Activated CD4-positive, alpha-beta T cell treated with anti-CD3 and anti-CD28 coated beads, Interleukin-2, amount 50 U/mL, for 1 hour (primary cell): ENCODE data around the gene ARHGAP20.
"Not testable (repeated sequence)": the region's sequence is repeated elsewhere in the genome, so short reads cannot be mapped to it uniquely, and the experiment has no call there.

Experiments
- DNase-seq: peaks from one replicate; pipeline ENCODE4 v3.0.0-alpha.2; 2020

ARHGAP20 gene

GRCh38 chr11:110716361-110716760 lies 4.1 kb upstream of the ARHGAP20 start:
- no peak for DNase-seq

GRCh38 chr11:110715541-110715940 lies 3.3 kb upstream of the ARHGAP20 start:
- no peak for DNase-seq

- no peak for DNase-seq
Observed at GRCh38 chr11:110713449-110713776, 1.2 kb upstream of the ARHGAP20 start.

GRCh38 chr11:110712659-110713448 lies 617 bp upstream of the ARHGAP20 start:
- DNase-seq: no peak

GRCh38 chr11:110711448-110711775 lies 825 bp downstream of the ARHGAP20 start:
- no peak for DNase-seq

- DNase-seq: no peak
Observed at GRCh38 chr11:110710628-110711381, 1.4 kb downstream of the ARHGAP20 start.

GRCh38 chr11:110704210-110704864 lies 7.9 kb downstream of the ARHGAP20 start:
- DNase-seq: no peak

GRCh38 chr11:110691926-110692325 lies 20.3 kb downstream of the ARHGAP20 start:
- DNase-seq: no peak

- no peak for DNase-seq
Observed at GRCh38 chr11:110689306-110689705, 22.9 kb downstream of the ARHGAP20 start.

GRCh38 chr11:110679323-110679975 lies 32.8 kb downstream of the ARHGAP20 start:
- no peak for DNase-seq

- no peak for DNase-seq
Observed at GRCh38 chr11:110675548-110675947, 36.7 kb downstream of the ARHGAP20 start.

GRCh38 chr11:110665689-110666465 lies 46.4 kb downstream of the ARHGAP20 start:
- no peak for DNase-seq

GRCh38 chr11:110655967-110656366 lies 56.3 kb downstream of the ARHGAP20 start:
- DNase-seq: no peak

GRCh38 chr11:110654456-110654855 lies 57.8 kb downstream of the ARHGAP20 start:
- no peak for DNase-seq

- DNase-seq: no peak
Observed at GRCh38 chr11:110645253-110645652, 67.0 kb downstream of the ARHGAP20 start.

GRCh38 chr11:110634370-110634769 lies 77.9 kb downstream of the ARHGAP20 start:
- DNase-seq: no peak

GRCh38 chr11:110631551-110631950 lies 80.7 kb downstream of the ARHGAP20 start:
- DNase-seq: no peak

- no peak for DNase-seq
Observed at GRCh38 chr11:110629594-110629993, 82.6 kb downstream of the ARHGAP20 start.

GRCh38 chr11:110621826-110622225 lies 90.4 kb downstream of the ARHGAP20 start:
- no peak for DNase-seq

- DNase-seq: not testable (repeated sequence)
Observed at GRCh38 chr11:110619366-110619765, 92.9 kb downstream of the ARHGAP20 start.

- DNase-seq: no peak
Observed at GRCh38 chr11:110614031-110614430, 98.2 kb downstream of the ARHGAP20 start.

- no peak for DNase-seq
Observed at GRCh38 chr11:110613197-110613918, 98.9 kb downstream of the ARHGAP20 start.
